Right hindlimb (tissue), 1 donor: ENCODE data around the gene ZNF358.

Experiments used
- DNase-seq: peaks from one replicate; pipeline ENCODE4 v3.0.0-alpha.2; 2018

The ZNF358 gene

GRCh38 chr19:7562646-7563393 is 46.9 kb downstream of the ZNF358 start:
- DNase-seq, result no peak

GRCh38 chr19:7564866-7565265 is 49.0 kb downstream of the ZNF358 start:
- DNase-seq, result no peak

GRCh38 chr19:7565332-7565731 is 49.4 kb downstream of the ZNF358 start:
- DNase-seq, result no peak
